HepG2 (cell line): ENCODE data around the gene ZNF608. TPM values are rescaled to one million over a fixed set of nuclear protein-coding genes. Genes with fewer than 3 reads are reported as not detected.
A peak's percentile ranks its signal among the peaks of the same experiment; 100 is the strongest.

Experiments
- ATAC-seq: fragments of 200-7000 bp; cut with Tn5 transposase; 3 replicates; pipeline ENCODE4 v1.9.1; 2020; ENCODE audit warnings: mild to moderate bottlenecking, moderate library complexity
- BruUV-seq: library from RNA; stranded (reverse); fragments of 400-500 nt; replicated peaks from 2 replicates; lab custom pipeline; 2021; lab: Mats Ljungman, UMichigan
- CTCF ChIA-PET: fragments of 300-600 bp; formaldehyde crosslinking; extraction: SDS; loops from one replicate; lab custom pipeline; 2021; ENCODE audit warnings: low total read pairs, inconsistent platforms, low intra/inter-chr PET ratio; lab: Yijun Ruan, JAX
- POLR2A ChIA-PET: fragments of 350-600 bp; sonication (Branson Sonifier 250); formaldehyde crosslinking; loops from one replicate; lab custom pipeline; 2020; ENCODE audit warnings: antibody characterized with exemption, inconsistent platforms; lab: Yijun Ruan, JAX
- DNase-seq: peaks from one replicate; pipeline ENCODE4 v3.0.0-alpha.2; 2015; ENCODE audit warnings: low spot score
- FAIRE-seq: peaks from 3 replicates; lab custom pipeline; 2011; peaks lifted over from hg19 to GRCh38; lab: Jason Lieb, UNC
- H2AFZ ChIP-seq: one replicate; pipeline ENCODE4 v1.6.1; 2011; ENCODE audit warnings: low read length, inconsistent platforms
- H3K27ac ChIP-seq: fragments of 300-600 bp; 3 replicates; pipeline ENCODE4 v1.8.0; 2011; ENCODE audit warnings: mixed run types, mild to moderate bottlenecking, mixed read lengths, low read length, inconsistent platforms; ENCODE audit not compliant: insufficient read depth; ENCODE audit errors: extremely low read length
- H3K27me3 ChIP-seq, 2 experiments: fragments of 200-600 bp in 1 of 2; 2 replicates in 1 of 2; 3 replicates in 1 of 2; pipeline versions ENCODE4 v1.6.0 to v1.8.0; 2011; ENCODE audit warnings: low read length in 2 of 2, mild to moderate bottlenecking in 2 of 2, moderate library complexity in 2 of 2, inconsistent platforms in 1 of 2; ENCODE audit not compliant: insufficient read depth in 2 of 2, control insufficient read depth in 1 of 2
- H3K36me3 ChIP-seq, 2 experiments: fragments of 200-600 bp in 1 of 2; replicated peaks in 1 of 2; 2 replicates in 1 of 2; 3 replicates in 1 of 2; pipeline versions ENCODE4 v1.5.1 to v1.8.0; 2011; ENCODE audit warnings: low read length in 2 of 2, inconsistent platforms in 1 of 2; ENCODE audit not compliant: insufficient read depth in 2 of 2, control insufficient read depth in 1 of 2
- H3K4me1 ChIP-seq: 2 replicates; pipeline ENCODE4 v1.5.1; 2012; ENCODE audit warnings: low read length, inconsistent platforms; ENCODE audit not compliant: insufficient read depth
- H3K4me2 ChIP-seq: 2 replicates; pipeline ENCODE4 v1.6.0; 2011; ENCODE audit warnings: low read depth, low read length, inconsistent platforms
- H3K4me3 ChIP-seq, 3 experiments: fragments of 200-600 bp in 1 of 3; sonication (generic), shearing (Covaris generic) in 1 of 3; replicated peaks in 1 of 3; 2 replicates each; pipeline ENCODE4 v1.5.1; 2011 to 2016; ENCODE audit warnings: low read length in 3 of 3, inconsistent platforms in 2 of 3, low read depth in 2 of 3, mild to moderate bottlenecking in 2 of 3, control low read depth in 1 of 3, mixed read lengths in 1 of 3; ENCODE audit not compliant: insufficient read depth in 1 of 3
- H3K79me2 ChIP-seq: one replicate; pipeline ENCODE4 v1.6.1; 2011; ENCODE audit warnings: low read length, inconsistent platforms; ENCODE audit not compliant: insufficient read depth
- H3K9ac ChIP-seq: 2 replicates; pipeline ENCODE4 v1.6.0; 2011; ENCODE audit warnings: mild to moderate bottlenecking, low read depth, low read length, inconsistent platforms; ENCODE audit not compliant: insufficient read depth
- H3K9me3 ChIP-seq: 2 replicates; pipeline ENCODE4 v1.5.1; 2012; ENCODE audit warnings: mild to moderate bottlenecking, low read length
- H4K20me1 ChIP-seq: 2 replicates; pipeline ENCODE4 v1.6.0; 2011; ENCODE audit warnings: inconsistent platforms, mild to moderate bottlenecking, low read length, moderate library complexity; ENCODE audit not compliant: insufficient read depth
- FOXA1 ChIP-seq, 2 experiments: fragments of 450-650 bp in 1 of 2; sonication (generic) in 1 of 2; formaldehyde crosslinking in 1 of 2; IDR thresholded peaks; 2 replicates each; pipeline versions ENCODE4 v1.4.0 to v1.6.1; 2016 to 2020; ENCODE audit warnings: missing genetic modification reagents in 1 of 2
- ZBTB33 ChIP-seq: sonication (generic); formaldehyde crosslinking; IDR thresholded peaks from 2 replicates; pipeline ENCODE4 v1.4.0; 2020; ENCODE audit warnings: missing genetic modification reagents
- WGBS: methylation state at CpG from one replicate; pipeline ENCODE4 v1.1.6; 2017; ENCODE audit warnings: low lambda C conversion rate; 5-methylcytosine and 5-hydroxymethylcytosine counted together
- in situ Hi-C: cut with HindIII; loops from 2 replicates; pipeline ENCODE4 v1.10.0; 2017; ENCODE audit warnings: low pct_unique_long_range_greater_than_20kb; ENCODE audit not compliant: extremely low pct_ligation_motif_present
- intact Hi-C: fragments of 100-400 bp; cut with micrococcal nuclease; formaldehyde crosslinking; loops from one replicate; pipeline ENCODE4 v1.10.0; 2022; ENCODE audit not compliant: unreplicated experiment
- polyA plus RNA-seq, 8 experiments: library from polyadenylated mRNA; depleted of rRNA in 3 of 8; stranded (reverse) in 7 of 8; unstranded in 1 of 8; fragments of >200 nt; fragmentation: Illumina TruSeq in 4 of 8; extraction: Trizol in 4 of 8; gene quantifications; 2 replicates each; pipeline versions ENCODE4 v1.2.1 to v1.2.3, GENCODE V29; 2011 to 2016; ENCODE audit warnings: low read depth in 4 of 8, missing spikeins in 1 of 8, mixed read lengths in 1 of 8; ENCODE audit not compliant: insufficient read depth in 1 of 8
- total RNA-seq, 5 experiments: library from RNA; depleted of rRNA; stranded (reverse); fragments of >200 nt; fragmentation: Illumina TruSeq; extraction: Trizol; gene quantifications; 2 replicates each; pipeline ENCODE4 v1.2.3, GENCODE V29; 2016; ENCODE audit warnings: low read depth in 1 of 5

The ZNF608 gene
- total and polyA plus RNA-seq, 2 of the 13 experiments (the other 11 are each of a cell fraction or from before 2014, with no cell fraction given): 0.66 to 0.91 TPM

- H3K4me3 ChIP-seq: no peak overlapping the region
Measured at GRCh38 chr5:124744170-124744971, 2.1 kb downstream of the ZNF608 start.

More at GRCh38 chr5:124744170-124744971, 2.1 kb downstream of the ZNF608 start:
- Histone ChIP-seq H3K4me1 (peaks cover 46% of the 10 kb centered on the region), H3K27me3 (peaks cover 0 to 27% of the 10 kb centered on the region in 2 experiments; a peak in 2 of 5 replicates), H3K9ac (no peak overlapping the region), H3K79me2 (no peaks in the 10 kb centered on the region), H3K27ac (no peak overlapping the region), H2AFZ (no peak overlapping the region), H3K36me3 (no peaks in the 10 kb centered on the region), H4K20me1 (no peaks in the 10 kb centered on the region), H3K4me2 (no peak overlapping the region; the same call in 1 of the 2 replicates), H3K9me3 (no peaks in the 10 kb centered on the region)
- in situ Hi-C loops (no loop called here), intact Hi-C loops (no loop called here)
- 82% methylated on average over 27 of the region's 27 CpGs for WGBS
- no peak for ATAC-seq
- CTCF ChIA-PET: no interaction called here
- DNase-seq: no peak
- no peak for FAIRE-seq
- POLR2A ChIA-PET: no interaction called here
- BruUV-seq: no TSS peak
- TF ChIP-seq FOXA1 (IDR thresholded peaks at IDR 0.05) (no peak), FOXA1 (CRISPR knock-in tag; IDR thresholded peaks at IDR 0.05) (no peak), ZBTB33 (CRISPR knock-in tag) (peak; percentile 37; the same call in 1 of the 2 replicates)
- TF ChIP-seq, all 625 proteins: peak for 1
